Measurements from ENCODE around the gene PRR19. TPM values are rescaled to one million over a fixed set of nuclear protein-coding genes. Genes with fewer than 3 reads are reported as not detected.

Gene PRR19
- total RNA-seq, 1 experiment from 2014 or later = 3.6 TPM

DNA sequence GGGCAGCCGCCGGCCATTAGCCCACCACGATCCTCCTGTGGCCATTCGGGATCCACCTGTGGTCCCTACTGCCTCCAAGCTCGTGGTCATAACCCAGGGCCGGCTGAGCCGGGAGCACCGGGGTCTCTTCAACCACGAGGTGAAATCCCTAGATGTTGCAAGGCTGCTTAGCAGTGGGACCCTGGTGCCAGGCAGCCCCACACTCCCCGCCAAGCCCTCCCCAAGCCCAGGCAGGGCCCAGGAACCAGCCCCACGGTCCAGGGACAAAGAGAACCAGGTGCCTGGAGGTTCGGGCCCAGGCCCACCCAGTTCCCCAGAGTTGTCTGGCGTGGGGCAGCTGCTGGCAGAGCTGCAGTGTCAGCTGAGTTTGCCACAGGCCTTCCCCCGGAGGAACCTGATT is 7.8 kb downstream of the PRR19 start:
- Histone ChIP-seq H3K27ac (ENCODE audit: low read depth, low read length, poor library complexity, severe bottlenecking) (no peak overlapping the region), H3K9me3 (ENCODE audit: low read depth, low read length, poor library complexity, severe bottlenecking) (no peaks in the 10 kb centered on the region), H3K27me3 (replicated peaks; ENCODE audit: insufficient read depth, low read depth, low read length, poor library complexity) (no peaks in the 10 kb centered on the region), H3K4me3 (ENCODE audit: low read depth, low read length, poor library complexity, severe bottlenecking) (no peak overlapping the region), H3K4me1 (ENCODE audit: insufficient read depth, low read length, poor library complexity, severe bottlenecking) (no peaks in the 10 kb centered on the region), H3K36me3 (ENCODE audit: insufficient read depth, low read length, poor library complexity, severe bottlenecking) (no peaks in the 10 kb centered on the region)
- POLR2A ChIA-PET (ENCODE audit: low non-redundant PET) = no interaction called here
- intact Hi-C loops (cut with micrococcal nuclease; ENCODE audit: unreplicated experiment) = no loop called here
- BruUV-seq (replicated peaks) = no TSS peak
- CTCF ChIA-PET = interaction anchor here (0.6 kb wide), 1 partner anchor 59 kb away, joined by 3 read pairs; no protein-coding TSS in a partner anchor
- DNase-seq (ENCODE audit: low spot score) = no peak
- TF ChIP-seq EZH2 (IDR thresholded peaks at IDR 0.05; ENCODE audit: borderline replicate concordance, low read depth, low read length, poor library complexity, severe bottlenecking) (no peak), CTCF (conservative IDR thresholded peaks at IDR 0.05; ENCODE audit: low read depth, low read length) (no peak)

GRCh38 chr19:42311657-42312056 is 9.7 kb downstream of the PRR19 start:
- DNase-seq (ENCODE audit: low spot score) = no peak
- no peaks in the 10 kb centered on the region for H3K4me1 ChIP-seq (ENCODE audit: insufficient read depth, low read length, poor library complexity, severe bottlenecking)
- TF ChIP-seq CTCF (conservative IDR thresholded peaks at IDR 0.05; ENCODE audit: low read depth, low read length) (0 out of 2 replicates have a peak, but pooled peaks have one; percentile 21), EZH2 (IDR thresholded peaks at IDR 0.05; ENCODE audit: borderline replicate concordance, low read depth, low read length, poor library complexity, severe bottlenecking) (no peak)
- intact Hi-C loops (cut with micrococcal nuclease; ENCODE audit: unreplicated experiment) = no loop called here
- H3K36me3 ChIP-seq (ENCODE audit: insufficient read depth, low read length, poor library complexity, severe bottlenecking) = no peaks in the 10 kb centered on the region
- H3K9me3 ChIP-seq (ENCODE audit: low read depth, low read length, poor library complexity, severe bottlenecking) = no peaks in the 10 kb centered on the region
- no peak overlapping the region for H3K27ac ChIP-seq (ENCODE audit: low read depth, low read length, poor library complexity, severe bottlenecking)
- BruUV-seq (replicated peaks) = no TSS peak
- no peak overlapping the region for H3K4me3 ChIP-seq (ENCODE audit: low read depth, low read length, poor library complexity, severe bottlenecking)
- ChIA-PET POLR2A (ENCODE audit: low non-redundant PET) (interaction anchor here (0.9 kb wide), 1 partner anchor 69 kb away, joined by 3 read pairs; the partner anchor contains the start of gene GSK3A), CTCF (no interaction called here)
- no peaks in the 10 kb centered on the region for H3K27me3 ChIP-seq (replicated peaks; ENCODE audit: insufficient read depth, low read depth, low read length, poor library complexity)

DNA sequence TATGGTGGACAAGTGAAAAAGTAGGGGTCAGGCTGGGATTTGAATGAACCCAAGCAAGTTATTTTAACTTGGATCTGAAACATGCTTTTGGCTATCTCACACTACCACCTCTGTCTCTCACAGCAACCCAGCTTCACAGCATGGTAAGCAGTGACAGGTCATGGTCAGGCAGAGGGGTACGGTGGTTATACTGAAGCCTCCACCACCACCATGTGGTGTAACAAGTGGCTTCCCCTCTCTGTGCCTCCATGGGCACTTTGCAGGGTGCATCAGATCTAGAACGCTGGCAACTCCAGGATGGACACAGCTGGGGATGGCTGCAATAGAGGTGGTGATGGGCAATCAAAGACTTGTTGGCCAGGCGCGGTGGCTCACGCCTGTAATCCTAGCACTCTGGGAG is 10.4 kb downstream of the PRR19 start:
- Histone ChIP-seq H3K36me3 (ENCODE audit: insufficient read depth, low read length, poor library complexity, severe bottlenecking) (no peaks in the 10 kb centered on the region), H3K4me3 (ENCODE audit: low read depth, low read length, poor library complexity, severe bottlenecking) (no peak overlapping the region), H3K4me1 (ENCODE audit: insufficient read depth, low read length, poor library complexity, severe bottlenecking) (no peaks in the 10 kb centered on the region), H3K27me3 (replicated peaks; ENCODE audit: insufficient read depth, low read depth, low read length, poor library complexity) (no peaks in the 10 kb centered on the region), H3K9me3 (ENCODE audit: low read depth, low read length, poor library complexity, severe bottlenecking) (no peaks in the 10 kb centered on the region), H3K27ac (ENCODE audit: low read depth, low read length, poor library complexity, severe bottlenecking) (no peak overlapping the region)
- intact Hi-C loops (cut with micrococcal nuclease; ENCODE audit: unreplicated experiment) = no loop called here
- TF ChIP-seq EZH2 (IDR thresholded peaks at IDR 0.05; ENCODE audit: borderline replicate concordance, low read depth, low read length, poor library complexity, severe bottlenecking) (no peak), CTCF (conservative IDR thresholded peaks at IDR 0.05; ENCODE audit: low read depth, low read length) (no peak)
- POLR2A ChIA-PET (ENCODE audit: low non-redundant PET) = no interaction called here
- no TSS peak for BruUV-seq (replicated peaks)
- CTCF ChIA-PET = no interaction called here
- DNase-seq (ENCODE audit: low spot score) = no peak
